NCI-H2029 (cell line): ENCODE measurements around the gene SERBP1.

Experiments used
- DNase-seq: peaks from one replicate; lab custom pipeline; 2025; lab: John Stamatoyannopoulos, UW

The SERBP1 gene

GRCh38 chr1:67407498-67407897 lies 22.7 kb downstream of the SERBP1 start:
- no peak for DNase-seq

- no peak for DNase-seq
Observed at GRCh38 chr1:67405473-67406245, 24.5 kb downstream of the SERBP1 start.

GRCh38 chr1:67404212-67404620 lies 26.0 kb downstream of the SERBP1 start:
- no peak for DNase-seq

GRCh38 chr1:67401443-67401842 lies 28.8 kb downstream of the SERBP1 start:
- DNase-seq: no peak

GRCh38 chr1:67400029-67400786 lies 30.0 kb downstream of the SERBP1 start:
- DNase-seq: peak; percentile 24

GRCh38 chr1:67399199-67399993 lies 30.8 kb downstream of the SERBP1 start:
- no peak for DNase-seq

- no peak for DNase-seq
Observed at GRCh38 chr1:67394548-67394947, 35.7 kb downstream of the SERBP1 start.

- DNase-seq: no peak
Observed at GRCh38 chr1:67393737-67394136, 36.5 kb downstream of the SERBP1 start.

- peak; percentile 81 for DNase-seq
Observed at GRCh38 chr1:67393240-67393639, 37.0 kb downstream of the SERBP1 start.

GRCh38 chr1:67390041-67390887 lies 39.9 kb downstream of the SERBP1 start:
- no peak for DNase-seq

- no peak for DNase-seq
Observed at GRCh38 chr1:67383999-67384638, 46.1 kb downstream of the SERBP1 start.

GRCh38 chr1:67382292-67382691 lies 47.9 kb downstream of the SERBP1 start:
- DNase-seq: no peak

GRCh38 chr1:67381154-67381553 lies 49.0 kb downstream of the SERBP1 start:
- DNase-seq: no peak

- no peak for DNase-seq
Observed at GRCh38 chr1:67377253-67377652, 52.9 kb downstream of the SERBP1 start.

- DNase-seq: peak; percentile 58
Observed at GRCh38 chr1:67376381-67376780, 53.8 kb downstream of the SERBP1 start.

GRCh38 chr1:67372898-67373297 lies 57.3 kb downstream of the SERBP1 start:
- no peak for DNase-seq

GRCh38 chr1:67372136-67372535 lies 58.1 kb downstream of the SERBP1 start:
- DNase-seq: no peak

- no peak for DNase-seq
Observed at GRCh38 chr1:67371681-67372080, 58.5 kb downstream of the SERBP1 start.

- DNase-seq: no peak
Observed at GRCh38 chr1:67371043-67371442, 59.2 kb downstream of the SERBP1 start.

- no peak for DNase-seq
Observed at GRCh38 chr1:67368046-67368514, 62.1 kb downstream of the SERBP1 start.
